Fibroblast of the conjunctiva (primary cell): ENCODE measurements around the gene RNU1-1.
A peak's percentile ranks its signal among the peaks of the same experiment; 100 is the strongest.
"Not testable (repeated sequence)": the region's sequence is repeated elsewhere in the genome, so short reads cannot be mapped to it uniquely, and the experiment has no call there.

Experiments used
- DNase-seq: peaks from one replicate; pipeline ENCODE4 v3.0.0-alpha.2; 2010; ENCODE audit warnings: low read depth

Gene RNU1-1

DNA sequence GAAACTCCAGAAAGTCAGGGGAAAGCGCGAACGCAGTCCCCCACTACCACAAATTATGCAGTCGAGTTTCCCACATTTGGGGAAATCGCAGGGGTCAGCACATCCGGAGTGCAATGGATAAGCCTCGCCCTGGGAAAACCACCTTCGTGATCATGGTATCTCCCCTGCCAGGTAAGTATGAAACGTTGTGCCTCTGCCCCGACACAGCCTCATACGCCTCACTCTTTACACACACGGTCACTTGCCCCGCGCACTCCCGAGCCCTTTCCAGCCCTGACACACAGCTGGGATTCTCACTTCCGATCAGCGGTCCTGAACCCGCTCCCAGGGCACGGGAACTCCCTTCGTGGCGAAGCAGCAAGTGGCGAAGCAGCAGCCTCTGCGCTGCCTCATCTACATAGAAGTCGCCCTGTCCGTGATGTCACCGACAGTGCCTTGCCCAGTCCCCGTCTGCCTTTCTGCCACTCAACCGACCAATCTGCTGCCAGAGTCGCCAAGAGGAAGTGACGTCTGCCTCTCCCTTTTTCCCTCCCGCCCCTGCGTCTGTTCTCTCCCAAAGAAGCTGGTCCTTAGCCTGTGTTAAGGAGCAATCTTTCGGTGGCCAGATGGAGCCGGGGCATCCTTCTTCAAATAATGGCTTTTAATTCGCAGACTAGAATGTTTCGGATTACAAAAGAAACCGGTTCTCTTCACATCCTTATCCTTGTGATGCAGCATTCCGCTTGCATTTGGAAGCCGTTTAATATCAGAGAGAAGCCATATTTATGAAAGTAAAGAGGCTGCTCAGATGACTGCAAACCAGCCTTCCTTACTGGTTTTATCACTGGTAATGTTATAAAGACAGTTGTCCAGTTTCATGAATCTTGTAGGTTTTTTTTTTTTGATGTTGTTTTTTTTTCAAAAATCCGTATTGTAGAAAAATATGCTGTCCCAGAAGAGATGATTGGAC lies at the start of gene RNU1-1:
Gene RNU1-1, minus strand, starts transcription at position 179 of the 949 bp plus-strand sequence.
- DNase-seq = peak; percentile 87

GRCh38 chr1:16561035-16561434 lies 47.0 kb upstream of the RNU1-1 start:
- not testable (repeated sequence) for DNase-seq

DNA sequence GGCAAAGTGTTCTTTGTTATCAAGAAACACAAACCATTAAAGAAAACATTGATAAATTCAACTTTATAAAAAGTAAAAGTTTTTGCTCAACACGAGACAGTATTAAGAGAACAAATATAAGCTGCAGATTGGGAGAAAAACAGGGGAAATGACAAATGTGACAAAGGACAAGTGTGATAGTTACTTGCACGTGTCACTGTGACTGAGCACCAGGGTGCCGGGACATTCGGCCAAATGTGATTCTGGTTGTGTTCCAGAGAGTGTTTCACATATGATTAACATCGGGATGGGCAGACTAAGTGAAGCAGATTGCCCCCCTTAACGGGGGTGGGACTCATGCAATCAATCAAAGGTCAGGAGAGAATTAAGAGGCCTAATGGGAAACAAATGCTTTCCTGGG lies 46.4 kb upstream of the RNU1-1 start:
- DNase-seq = not testable (repeated sequence)

DNA sequence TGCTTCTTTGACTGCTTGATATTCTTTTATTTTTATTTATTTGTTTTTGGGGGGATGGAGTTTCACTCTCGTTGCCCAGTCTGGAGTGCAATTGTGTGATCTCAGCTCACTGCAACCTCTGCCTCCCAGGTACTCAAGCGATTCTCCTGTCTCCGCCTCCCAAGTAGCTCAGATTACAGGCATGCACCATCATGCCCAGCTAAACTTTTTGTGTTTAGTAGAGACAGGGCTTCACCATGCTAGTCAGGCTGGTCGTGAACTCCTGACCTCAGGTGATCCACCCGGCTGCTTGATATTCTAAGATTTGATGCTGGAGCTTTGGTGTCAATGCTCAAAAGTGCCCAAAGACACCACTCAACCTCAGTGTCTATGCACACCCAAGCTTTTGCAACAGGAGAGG lies 45.6 kb upstream of the RNU1-1 start:
- not testable (repeated sequence) for DNase-seq

- not testable (repeated sequence) for DNase-seq
These were observed 42.9 kb upstream of the RNU1-1 start for GRCh38 chr1:16557034-16557433.

DNA sequence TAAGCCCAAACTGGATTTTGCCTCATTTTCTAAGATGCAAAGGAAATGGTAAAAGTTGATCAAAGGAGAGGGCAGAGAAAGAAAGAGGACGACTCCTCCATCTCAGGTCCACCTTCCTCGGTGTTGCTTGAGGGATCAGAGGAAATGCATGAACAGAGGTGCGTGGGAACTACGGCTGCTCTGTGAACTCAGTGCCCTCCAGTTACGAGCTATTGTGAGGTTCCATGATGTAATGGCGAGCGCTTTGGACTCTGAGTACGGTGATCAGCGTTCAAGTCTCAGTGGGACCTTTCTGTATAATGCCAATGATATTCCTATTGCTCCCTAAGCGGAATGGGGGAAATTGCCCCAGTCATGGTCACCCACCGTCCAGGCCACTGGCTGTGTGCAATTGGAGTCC lies 39.2 kb upstream of the RNU1-1 start:
- not testable (repeated sequence) for DNase-seq

GRCh38 chr1:16550212-16550918 lies 36.3 kb upstream of the RNU1-1 start:
- not testable (repeated sequence) for DNase-seq

GRCh38 chr1:16549545-16549944 lies 35.5 kb upstream of the RNU1-1 start:
- DNase-seq = not testable (repeated sequence)

DNA sequence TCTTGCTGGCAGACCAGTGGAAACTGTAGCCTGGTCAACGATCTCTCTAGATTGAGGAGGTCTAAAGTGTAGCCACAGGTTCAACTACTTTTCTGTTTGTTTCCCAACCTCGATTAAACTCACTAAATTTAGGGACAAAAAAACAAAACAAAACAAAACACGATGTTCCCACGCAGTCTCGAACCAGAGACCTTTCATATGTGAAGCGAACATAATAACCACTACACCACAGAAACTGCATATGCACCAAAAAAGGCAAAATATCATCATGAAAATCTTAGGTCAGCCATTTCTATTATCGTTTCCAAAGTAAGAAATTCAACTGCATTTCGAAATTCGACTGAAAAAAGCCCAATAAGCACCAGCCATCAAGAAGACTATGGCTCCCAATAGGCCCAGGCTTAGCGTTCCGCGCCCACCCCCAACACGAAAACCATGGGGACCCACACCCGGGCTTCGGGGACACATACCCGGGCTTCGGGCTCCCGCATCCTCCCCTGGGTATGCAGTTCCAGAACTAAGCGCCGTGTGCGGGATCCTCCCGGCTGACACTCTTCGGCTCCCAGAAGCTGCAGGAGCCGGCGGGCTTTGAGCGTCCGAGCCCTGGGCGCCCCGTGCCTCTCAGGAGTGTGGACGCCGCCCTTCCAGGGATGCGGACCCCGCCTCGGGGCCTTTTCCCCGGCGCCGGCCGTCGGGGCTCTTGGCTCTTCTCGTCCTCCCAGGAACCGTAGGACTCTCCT lies 33.6 kb upstream of the RNU1-1 start:
- DNase-seq = not testable (repeated sequence)

DNA sequence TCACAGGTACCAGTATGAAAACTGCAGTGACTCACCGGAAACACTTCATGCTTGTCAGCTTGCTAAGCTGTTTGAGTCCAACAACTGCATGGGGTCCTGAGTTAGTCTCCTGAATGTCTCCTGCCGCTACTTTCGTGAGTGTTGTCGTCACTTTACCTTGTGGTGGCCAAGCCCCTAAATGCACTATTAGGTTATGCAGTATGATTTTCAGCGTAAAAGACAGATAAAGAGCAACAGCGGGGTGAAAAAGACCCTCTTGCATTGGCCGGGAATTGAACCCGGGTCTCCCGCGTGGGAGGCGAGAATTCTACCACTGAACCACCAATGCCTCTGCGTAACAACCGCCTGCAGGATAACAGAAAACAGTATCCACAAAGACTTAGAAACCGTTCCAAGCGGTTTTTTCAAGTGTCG lies 31.6 kb upstream of the RNU1-1 start:
- peak; percentile 47 for DNase-seq

- not testable (repeated sequence) for DNase-seq
These were observed 26.4 kb upstream of the RNU1-1 start for GRCh38 chr1:16540421-16540893.

GRCh38 chr1:16537528-16537927 lies 23.4 kb upstream of the RNU1-1 start:
- DNase-seq = not testable (repeated sequence)

GRCh38 chr1:16536796-16537195 lies 22.7 kb upstream of the RNU1-1 start:
- DNase-seq = not testable (repeated sequence)

GRCh38 chr1:16535898-16536297 lies 21.8 kb upstream of the RNU1-1 start:
- not testable (repeated sequence) for DNase-seq

- not testable (repeated sequence) for DNase-seq
These were observed 21.4 kb upstream of the RNU1-1 start for GRCh38 chr1:16535487-16535886.

- DNase-seq = peak; percentile 71
These were observed 20.9 kb upstream of the RNU1-1 start for GRCh38 chr1:16534829-16535456.

DNA sequence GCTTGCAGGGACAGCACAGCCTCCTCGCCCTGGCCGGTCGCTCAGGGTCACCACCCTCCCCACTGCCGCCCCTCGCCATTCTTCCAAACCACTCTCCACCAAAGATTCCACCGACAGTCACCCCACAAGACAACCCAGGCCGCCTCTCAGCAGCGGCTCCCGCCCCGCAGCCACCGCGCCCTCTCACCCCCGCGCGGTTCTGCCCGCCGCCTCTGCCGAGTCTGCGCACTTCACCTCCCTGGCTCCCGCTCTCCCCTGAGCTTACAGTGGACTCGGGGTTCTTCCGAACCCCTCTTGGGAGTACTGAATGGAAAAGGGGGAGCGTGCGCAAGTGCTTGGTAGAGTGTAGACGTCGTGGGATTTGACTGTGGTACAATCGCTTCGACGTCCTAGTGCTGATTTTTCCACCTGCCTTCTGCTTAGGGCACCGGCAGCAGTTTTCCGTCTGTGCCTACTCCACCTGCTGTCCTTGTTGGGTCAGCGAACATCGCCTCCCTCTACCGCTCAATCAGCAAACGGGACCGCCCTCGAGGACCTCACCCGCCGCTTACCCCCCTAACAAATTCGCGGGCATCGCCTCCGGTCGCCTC lies 20.2 kb upstream of the RNU1-1 start:
- DNase-seq = not testable (repeated sequence)

DNA sequence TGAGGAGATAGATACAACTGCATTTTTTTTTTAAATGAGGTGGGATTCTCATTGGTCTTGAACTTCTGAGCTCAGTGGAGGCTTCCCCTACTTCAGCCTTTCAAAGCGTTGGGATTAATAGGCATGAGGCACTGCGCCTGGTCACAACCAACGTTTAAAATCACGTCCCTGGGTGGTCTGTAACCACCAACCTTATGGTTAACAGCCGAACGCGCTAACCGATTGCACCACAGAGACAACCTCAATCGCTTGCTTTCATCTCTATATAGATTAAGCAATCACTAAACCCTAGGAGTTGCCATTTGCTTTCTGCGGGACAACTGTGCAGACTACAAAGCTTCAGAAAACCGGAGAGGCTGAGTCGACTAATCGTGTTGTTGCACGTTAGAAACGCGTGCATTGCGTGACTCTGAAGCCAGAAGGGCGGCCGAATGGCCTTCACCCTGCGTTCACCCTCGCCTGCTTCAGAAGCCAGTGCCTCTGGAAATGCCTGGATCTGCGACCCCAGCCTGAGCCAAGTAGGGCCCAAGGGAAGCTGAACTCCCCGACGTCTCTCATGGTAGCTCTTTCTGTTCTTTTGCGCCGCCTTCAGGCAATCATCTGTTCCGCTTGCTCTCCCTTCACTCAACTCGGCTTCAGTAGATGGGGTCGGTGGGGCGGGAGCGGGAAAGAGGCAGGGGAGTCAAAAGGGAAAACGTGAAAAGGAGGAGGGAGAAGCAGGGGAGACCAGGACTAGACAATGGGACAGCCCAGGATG lies 18.3 kb upstream of the RNU1-1 start:
- not testable (repeated sequence) for DNase-seq

GRCh38 chr1:16528338-16528737 lies 14.3 kb upstream of the RNU1-1 start:
- not testable (repeated sequence) for DNase-seq

DNA sequence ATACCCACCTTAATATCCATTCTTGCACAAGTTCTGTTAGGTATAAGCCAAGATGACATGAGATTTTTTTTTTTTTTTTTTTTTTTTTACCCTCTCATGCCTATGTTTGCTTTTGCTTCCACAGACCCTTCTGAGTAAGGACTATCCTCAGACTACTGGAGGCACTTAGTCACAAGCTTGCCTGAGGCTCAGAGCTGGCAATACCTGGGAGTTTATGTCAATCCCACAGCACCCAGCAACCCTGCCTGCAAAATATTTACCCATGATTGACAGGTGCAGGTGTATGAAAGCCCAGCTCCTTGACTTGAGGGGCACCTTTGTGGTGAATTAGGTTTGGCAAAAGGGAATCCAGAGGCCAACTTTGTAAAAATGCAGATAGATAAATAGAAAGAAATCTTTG lies 11.7 kb upstream of the RNU1-1 start:
- DNase-seq = not testable (repeated sequence)
